Stimulated activated CD4-positive, alpha-beta T cell treated with anti-CD3 and anti-CD28 coated beads, Interleukin-4, amount 100 ng/mL, for 4 hours (primary cell): Measurements from ENCODE around the gene CDKL5.

Experiments used
- DNase-seq, 2 experiments: peaks; one replicate each; pipeline ENCODE4 v3.0.0-alpha.2; 2020

The CDKL5 gene

GRCh38 chrX:18461431-18461830 is 36.0 kb downstream of the CDKL5 start:
- no peak for DNase-seq

GRCh38 chrX:18464499-18464898 is 39.1 kb downstream of the CDKL5 start:
- no peak for DNase-seq

- DNase-seq: no peak
Measured at GRCh38 chrX:18465051-18465450, 39.6 kb downstream of the CDKL5 start.

GRCh38 chrX:18468599-18468998 is 43.2 kb downstream of the CDKL5 start:
- DNase-seq: no peak

- no peak for DNase-seq
Measured at GRCh38 chrX:18471296-18471695, 45.9 kb downstream of the CDKL5 start.

- DNase-seq: no peak
Measured at GRCh38 chrX:18490806-18491555, 65.6 kb downstream of the CDKL5 start.

- no peak for DNase-seq
Measured at GRCh38 chrX:18491587-18492340, 66.4 kb downstream of the CDKL5 start.

- no peak for DNase-seq
Measured at GRCh38 chrX:18534949-18535348, 109.5 kb downstream of the CDKL5 start.

GRCh38 chrX:18537068-18537467 is 111.7 kb downstream of the CDKL5 start:
- no peak for DNase-seq

- no peak for DNase-seq
Measured at GRCh38 chrX:18537524-18537923, 112.1 kb downstream of the CDKL5 start.

- no peak for DNase-seq
Measured at GRCh38 chrX:18542131-18542530, 116.7 kb downstream of the CDKL5 start.

- no peak for DNase-seq
Measured at GRCh38 chrX:18542905-18543304, 117.5 kb downstream of the CDKL5 start.

- no peak for DNase-seq
Measured at GRCh38 chrX:18543738-18544137, 118.3 kb downstream of the CDKL5 start.

GRCh38 chrX:18545771-18546170 is 120.4 kb downstream of the CDKL5 start:
- no peak for DNase-seq

- DNase-seq: no peak
Measured at GRCh38 chrX:18548996-18549395, 123.6 kb downstream of the CDKL5 start.

GRCh38 chrX:18549643-18550042 is 124.2 kb downstream of the CDKL5 start:
- no peak for DNase-seq

- DNase-seq: no peak
Measured at GRCh38 chrX:18557879-18558278, 132.5 kb downstream of the CDKL5 start.

- no peak for DNase-seq
Measured at GRCh38 chrX:18558799-18559198, 133.4 kb downstream of the CDKL5 start.

GRCh38 chrX:18561020-18561419 is 135.6 kb downstream of the CDKL5 start:
- DNase-seq: no peak

GRCh38 chrX:18565727-18566126 is 140.3 kb downstream of the CDKL5 start:
- DNase-seq: no peak

- DNase-seq: no peak
Measured at GRCh38 chrX:18566748-18567147, 141.3 kb downstream of the CDKL5 start.

GRCh38 chrX:18573556-18573955 is 148.1 kb downstream of the CDKL5 start:
- no peak for DNase-seq

GRCh38 chrX:18574591-18574990 is 149.2 kb downstream of the CDKL5 start:
- no peak for DNase-seq

- no peak for DNase-seq
Measured at GRCh38 chrX:18575744-18576143, 150.3 kb downstream of the CDKL5 start.

GRCh38 chrX:18577400-18577799 is 152.0 kb downstream of the CDKL5 start:
- DNase-seq: no peak
